Measurements from ENCODE around the gene TIMP2.

GRCh38 chr17:78921437-78921971, 3.7 kb downstream of the TIMP2 start:
- peak in 1 of 2 donors; percentile 2 for TF ChIP-seq EP300 (IDR thresholded peaks at IDR 0.05)
- no peak for TF ChIP-seq POLR2A (IDR thresholded peaks at IDR 0.05)

All from tibial nerve (tissue), 3 donors.